Sigmoid colon (tissue), 7 donors: ENCODE data around the gene ARHGEF10L. TPM values are rescaled to one million over a fixed set of nuclear protein-coding genes. Genes with fewer than 3 reads are reported as not detected.

Experiments
- DNase-seq: peaks from one replicate; pipeline ENCODE4 v3.0.0-alpha.2; 2019
- H3K27ac ChIP-seq, 4 donors: fragments of 200-600 bp; sonication (generic); one replicate each; pipeline ENCODE4 v1.5.1; 2016 to 2019; ENCODE audit warnings: mild to moderate bottlenecking in 1 of 4
- H3K27me3 ChIP-seq, 3 donors: fragments of 200-600 bp; sonication (generic); one replicate each; pipeline ENCODE4 v1.5.1; 2019; ENCODE audit warnings: mild to moderate bottlenecking in 1 of 3
- H3K36me3 ChIP-seq, 4 donors: fragments of 200-600 bp; sonication (generic); one replicate each; pipeline ENCODE4 v1.5.1; 2016 to 2019
- H3K4me1 ChIP-seq, 4 donors: fragments of 200-600 bp; sonication (generic); one replicate each; pipeline ENCODE4 v1.5.1; 2017 to 2019
- H3K4me3 ChIP-seq, 4 donors: fragments of 200-600 bp; sonication (generic); one replicate each; pipeline ENCODE4 v1.5.1; 2017 to 2019; ENCODE audit warnings: mild to moderate bottlenecking in 2 of 4, moderate library complexity in 1 of 4
- H3K9me3 ChIP-seq, 4 donors: fragments of 200-600 bp in 3 of 4; sonication (generic) in 3 of 4; one replicate each; pipeline versions ENCODE4 v1.5.1 to v1.6.1; 2013 to 2019
- CTCF ChIP-seq, 4 experiments: fragments of 450-650 bp in 3 of 4; fragments of 200-600 bp in 1 of 4; IDR thresholded peaks; one replicate each; pipeline ENCODE4 v1.5.1; 2016 to 2019; ENCODE audit warnings: antibody characterized with exemption in 4 of 4, mild to moderate bottlenecking in 3 of 4, moderate library complexity in 2 of 4
- EP300 ChIP-seq, 4 donors: sonication (generic); formaldehyde crosslinking; IDR thresholded peaks; one replicate each; pipeline ENCODE4 v1.6.1; 2017; ENCODE audit warnings: antibody characterized with exemption in 4 of 4
- POLR2A ChIP-seq, 2 donors: fragments of 450-650 bp; IDR thresholded peaks; one replicate each; pipeline ENCODE4 v1.6.1; 2016; ENCODE audit warnings: antibody characterized with exemption in 2 of 2, mild to moderate bottlenecking in 2 of 2, moderate library complexity in 2 of 2
- POLR2AphosphoS5 ChIP-seq, 4 donors: sonication (generic); formaldehyde crosslinking; IDR thresholded peaks; one replicate each; pipeline ENCODE4 v1.6.1; 2017; ENCODE audit warnings: antibody characterized with exemption in 4 of 4
- WGBS, 2 donors: extraction: QIAGEN DNeasy Blood & Tissue Kit; methylation state at CpG; one replicate each; pipeline ENCODE4 v1.1.7; 2013; 5-methylcytosine and 5-hydroxymethylcytosine counted together
- intact Hi-C: fragments of 100-400 bp; cut with DNase I; formaldehyde crosslinking; loops from one replicate; pipeline ENCODE4 v1.15.1; 2023
- polyA plus RNA-seq, 3 donors: library from polyadenylated mRNA; stranded (reverse); fragments of 200-250 nt; gene quantifications; one replicate each; pipeline ENCODE4 v1.2.3, GENCODE V29; 2013
- total RNA-seq, 4 donors: library from RNA; depleted of rRNA; stranded (reverse); fragments of >200 nt; gene quantifications; one replicate each; pipeline ENCODE4 v1.1.0, GENCODE V29; 2016
- donor health status: healthy with polysubstance abuse.
- donor health status: Bipolar disorder and iron deficiency.
- donor health status: healthy.

The ARHGEF10L gene
- total and polyA plus RNA-seq, 7 donors: 25.0 to 76.2 (median 33.0) TPM

- H3K9me3 ChIP-seq: no peaks in the 10 kb centered on the region
- no peak for DNase-seq
- H3K36me3 ChIP-seq: no peaks in the 10 kb centered on the region
- no peak for TF ChIP-seq EP300 (IDR thresholded peaks at IDR 0.05)
- TF ChIP-seq POLR2AphosphoS5 (IDR thresholded peaks at IDR 0.05): no peak
- TF ChIP-seq CTCF (IDR thresholded peaks at IDR 0.05): no peak
- TF ChIP-seq POLR2A (IDR thresholded peaks at IDR 0.05): no peak
- 17 to 47% methylated on average over 2 of the region's 2 CpGs for WGBS, 2 donors
- H3K4me3 ChIP-seq: no peak overlapping the region
- no peaks in the 10 kb centered on the region for H3K27me3 ChIP-seq
- intact Hi-C loops: no loop called here
- H3K27ac ChIP-seq: peak overlapping the region; percentile 43 to 79 (median 58)
- peaks cover 0 to 60% (median 49%) of the 10 kb centered on the region in 4 donors for H3K4me1 ChIP-seq
Measured at GRCh38 chr1:17545356-17545755, 5.9 kb downstream of the ARHGEF10L start.

- no peaks in the 10 kb centered on the region for H3K27me3 ChIP-seq
- H3K4me3 ChIP-seq: no peak overlapping the region
- no peaks in the 10 kb centered on the region for H3K9me3 ChIP-seq
- H3K27ac ChIP-seq: peak overlapping the region in 3 of 4 donors; percentile 1 to 79 (median 6)
- no peaks in the 10 kb centered on the region for H3K36me3 ChIP-seq
- intact Hi-C loops: no loop called here
- DNase-seq: no peak
- TF ChIP-seq POLR2AphosphoS5 (IDR thresholded peaks at IDR 0.05): no peak
- TF ChIP-seq EP300 (IDR thresholded peaks at IDR 0.05): no peak
- no peak for TF ChIP-seq CTCF (IDR thresholded peaks at IDR 0.05)
- no peak for TF ChIP-seq POLR2A (IDR thresholded peaks at IDR 0.05)
- peaks cover 0 to 61% (median 49%) of the 10 kb centered on the region in 4 donors for H3K4me1 ChIP-seq
- 88% methylated on average over 8 of the region's 8 CpGs for WGBS, 2 donors
Measured at GRCh38 chr1:17546946-17547670, 7.6 kb downstream of the ARHGEF10L start.

- H3K4me1 ChIP-seq: peaks cover 0 to 64% (median 50%) of the 10 kb centered on the region in 4 donors
- intact Hi-C loops: no loop called here
- H3K36me3 ChIP-seq: no peaks in the 10 kb centered on the region
- no peak overlapping the region for H3K4me3 ChIP-seq
- no peaks in the 10 kb centered on the region for H3K9me3 ChIP-seq
- TF ChIP-seq CTCF (IDR thresholded peaks at IDR 0.05) (no peak), POLR2A (IDR thresholded peaks at IDR 0.05) (no peak), EP300 (IDR thresholded peaks at IDR 0.05) (no peak), POLR2AphosphoS5 (IDR thresholded peaks at IDR 0.05) (no peak)
- no peaks in the 10 kb centered on the region for H3K27me3 ChIP-seq
- H3K27ac ChIP-seq: peak overlapping the region in 1 of 4 donors; percentile 76
- DNase-seq: no peak
- WGBS, 2 donors: 75 to 82% methylated on average over 3 of the region's 3 CpGs
Measured at GRCh38 chr1:17549384-17549783, 9.9 kb downstream of the ARHGEF10L start.

GRCh38 chr1:17550729-17551584 is 11.5 kb downstream of the ARHGEF10L start:
- Histone ChIP-seq H3K9me3 (no peaks in the 10 kb centered on the region), H3K27ac (peak overlapping the region; percentile 5 to 76 (median 44)), H3K4me3 (no peak overlapping the region), H3K27me3 (no peaks in the 10 kb centered on the region), H3K36me3 (no peaks in the 10 kb centered on the region), H3K4me1 (peaks cover 0 to 55% (median 37%) of the 10 kb centered on the region in 4 donors)
- DNase-seq: no peak
- intact Hi-C loops: no loop called here
- TF ChIP-seq EP300 (IDR thresholded peaks at IDR 0.05) (no peak), POLR2A (IDR thresholded peaks at IDR 0.05) (no peak), CTCF (IDR thresholded peaks at IDR 0.05) (no peak), POLR2AphosphoS5 (IDR thresholded peaks at IDR 0.05) (no peak)
- 14 to 48% methylated on average over 15 of the region's 15 CpGs for WGBS, 2 donors
